K562 (cell line): ENCODE results near the gene CCDC183. TPM values are rescaled to one million over a fixed set of nuclear protein-coding genes. Genes with fewer than 3 reads are reported as not detected.

Experiments used
- AFF1 ChIP-seq, 2 experiments: fragments of 450-650 bp; IDR thresholded peaks; 2 replicates each; pipeline ENCODE4 v1.6.1; 2018; ENCODE audit warnings: mild to moderate bottlenecking in 2 of 2, low read depth in 1 of 2; ENCODE audit not compliant: partially characterized antibody in 2 of 2
- CCNT2 ChIP-seq: IDR thresholded peaks from 2 replicates; pipeline ENCODE4 v1.6.1; 2011; ENCODE audit warnings: borderline replicate concordance, low read depth, mild to moderate bottlenecking, moderate library complexity, mixed read lengths, low read length; ENCODE audit not compliant: insufficient read length; ENCODE audit errors: extremely low read depth
- DACH1 ChIP-seq: fragments of 450-650 bp; IDR thresholded peaks from 2 replicates; pipeline ENCODE4 v1.6.1; 2018; ENCODE audit not compliant: partially characterized antibody
- FIP1L1 ChIP-seq: fragments of 200-400 bp; formaldehyde crosslinking; IDR thresholded peaks from 2 replicates; pipeline ENCODE4 v1.6.1; 2018; ENCODE audit warnings: mild to moderate bottlenecking, low read depth, low read length; ENCODE audit not compliant: poor library complexity, severe bottlenecking
- HDGF ChIP-seq: fragments of 450-650 bp; IDR thresholded peaks from 2 replicates; pipeline ENCODE4 v1.6.1; 2016
- HNRNPL ChIP-seq: fragments of 200-400 bp; formaldehyde crosslinking; IDR thresholded peaks from 2 replicates; pipeline ENCODE4 v1.6.1; 2017; ENCODE audit warnings: low read depth, mild to moderate bottlenecking, low read length
- PRDM10 ChIP-seq: fragments of 450-650 bp; IDR thresholded peaks from 2 replicates; pipeline ENCODE4 v1.6.1; 2018; ENCODE audit not compliant: partially characterized antibody
- RNF2 ChIP-seq: sonication (generic); IDR thresholded peaks from 2 replicates; pipeline ENCODE4 v1.6.1; 2016
- SMARCC2 ChIP-seq: fragments of 450-650 bp; IDR thresholded peaks from 2 replicates; pipeline ENCODE4 v1.6.1; 2017; ENCODE audit warnings: antibody characterized with exemption, moderate library complexity, mild to moderate bottlenecking, low read depth
- ZBTB11 ChIP-seq, 3 experiments: fragments of 200-800 bp in 1 of 3; fragments of 250-450 bp in 1 of 3; fragments of 450-650 bp in 1 of 3; sonication (Bioruptor Pico) in 1 of 3; sonication (Bioruptor generic) in 1 of 3; formaldehyde crosslinking in 1 of 3; IDR thresholded peaks; 2 replicates each; pipeline versions ENCODE4 v1.6.1 to v1.8.0; 2016 to 2022; ENCODE audit warnings: mild to moderate bottlenecking in 2 of 3, missing genetic modification characterization in 2 of 3, missing compliant biosample characterization in 1 of 3, moderate library complexity in 1 of 3
- ZFX ChIP-seq: sonication (generic); formaldehyde crosslinking; IDR thresholded peaks from 2 replicates; pipeline ENCODE4 v1.8.0; 2022; ENCODE audit warnings: mild to moderate bottlenecking, missing genetic modification reagents, moderate library complexity
- ZNF134 ChIP-seq: fragments of 250-450 bp; sonication (Bioruptor Pico); conservative IDR thresholded peaks from 2 replicates; pipeline ENCODE4 v1.4.0; 2020
- ZNF184 ChIP-seq: sonication (generic); formaldehyde crosslinking; IDR thresholded peaks from 2 replicates; pipeline ENCODE4 v1.5.0; 2020; ENCODE audit warnings: missing genetic modification reagents
- ZNF217 ChIP-seq: sonication (generic); formaldehyde crosslinking; IDR thresholded peaks from 2 replicates; pipeline ENCODE4 v1.8.0; 2022; ENCODE audit warnings: mild to moderate bottlenecking, missing genetic modification reagents
- ZNF354B ChIP-seq: fragments of 250-450 bp; sonication (Bioruptor Pico); IDR thresholded peaks from 2 replicates; pipeline ENCODE4 v1.4.0; 2020
- ZNF699 ChIP-seq: fragments of 250-450 bp; sonication (Bioruptor Pico); IDR thresholded peaks from 2 replicates; pipeline ENCODE4 v1.8.0; 2021; ENCODE audit warnings: mild to moderate bottlenecking, moderate library complexity; ENCODE audit not compliant: insufficient replicate concordance
- ZSCAN29 ChIP-seq: fragments of 450-650 bp; IDR thresholded peaks from 2 replicates; pipeline ENCODE4 v1.6.1; 2017
- polyA plus RNA-seq, 8 experiments: library from polyadenylated mRNA; depleted of rRNA in 4 of 8; stranded (reverse) in 5 of 8; unstranded in 3 of 8; fragments of >200 nt; fragmentation: Nextera tagmentation in 2 of 8; fragmentation: Illumina TruSeq in 1 of 8; extraction: Ambion mirVana in 2 of 8; extraction: Trizol in 1 of 8; gene quantifications; 2 replicates each; pipeline versions ENCODE4 v1.2.1 to v1.2.3, GENCODE V29; 2011 to 2014; ENCODE audit warnings: inconsistent platforms in 1 of 8, missing spikeins in 1 of 8
- total RNA-seq, 7 experiments: library from RNA; depleted of rRNA in 6 of 7; stranded (reverse); fragments of >200 nt in 6 of 7; fragmentation: Illumina TruSeq in 2 of 7; extraction: Trizol in 2 of 7; gene quantifications; 2 replicates each; pipeline versions ENCODE4 v1.2.1 to v1.2.3, GENCODE V29; 2011 to 2021; ENCODE audit warnings: low replicate concordance in 1 of 7

The CCDC183 gene
- total and polyA plus RNA-seq, 9 of the 15 experiments (the other 6 are each of a cell fraction or from before 2014, with no cell fraction given), result 0.21 to 0.60 (median 0.29) TPM; not detected in 4

- no peak for TF ChIP-seq PRDM10
- TF ChIP-seq ZNF699, result no peak
- TF ChIP-seq AFF1 (IDR thresholded peaks at IDR 0.05; ENCODE audit: low read depth in 1 of 2, partially characterized antibody in 2 of 2), result no peak
- TF ChIP-seq CCNT2, result peak; percentile 88
- TF ChIP-seq HDGF, result 0 out of 2 replicates have a peak, but pooled peaks have one; percentile 37
- TF ChIP-seq ZNF217 (CRISPR knock-in tag), result peak; percentile 29; the same call in 1 of the 2 replicates
- TF ChIP-seq ZBTB11 (CRISPR knock-in tag; IDR thresholded peaks at IDR 0.05), result no peak
- no peak for TF ChIP-seq ZNF354B
- TF ChIP-seq RNF2, result no peak
- TF ChIP-seq ZSCAN29, result no peak
- peak; percentile 40 for TF ChIP-seq ZFX
- no peak for TF ChIP-seq ZNF184 (CRISPR knock-in tag)
- TF ChIP-seq ZNF134 (CRISPR knock-in tag), result no peak
- TF ChIP-seq FIP1L1, result peak; percentile 55
- TF ChIP-seq DACH1, result no peak
- no peak for TF ChIP-seq SMARCC2
- TF ChIP-seq HNRNPL, result peak; percentile 24; the same call in 1 of the 2 replicates
These were observed 44.2 kb downstream of the CCDC183 start (continued) for GRCh38 chr9:136840140-136840876.
